Ishikawa (cell line): ENCODE results near the gene NKRF.

ENCODE experiments used
- CEBPB ChIP-seq: IDR thresholded peaks from 2 replicates; pipeline ENCODE4 v1.6.1; 2012
- CREB1 ChIP-seq: IDR thresholded peaks from 2 replicates; pipeline ENCODE4 v1.6.1; 2012; ENCODE audit warnings: low read depth
- EGR1 ChIP-seq: IDR thresholded peaks from 2 replicates; pipeline ENCODE4 v1.6.1; 2012
- EP300 ChIP-seq: IDR thresholded peaks from 2 replicates; pipeline ENCODE4 v1.6.1; 2012; ENCODE audit warnings: borderline replicate concordance
- FOXM1 ChIP-seq: IDR thresholded peaks from 2 replicates; pipeline ENCODE4 v1.6.1; 2012; ENCODE audit warnings: low read depth, borderline replicate concordance
- NFIC ChIP-seq: IDR thresholded peaks from 2 replicates; pipeline ENCODE4 v1.6.1; 2012
- RAD21 ChIP-seq: IDR thresholded peaks from 2 replicates; pipeline ENCODE4 v1.6.1; 2012; ENCODE audit warnings: low read depth
- REST ChIP-seq: IDR thresholded peaks from 2 replicates; pipeline ENCODE4 v1.6.1; 2012; ENCODE audit warnings: low read depth, mild to moderate bottlenecking
- TAF1 ChIP-seq: IDR thresholded peaks from 2 replicates; pipeline ENCODE4 v1.6.1; 2012; ENCODE audit warnings: low read depth, mild to moderate bottlenecking
- TCF12 ChIP-seq: IDR thresholded peaks from 2 replicates; pipeline ENCODE4 v1.6.1; 2012; ENCODE audit warnings: low read depth
- TEAD4 ChIP-seq: IDR thresholded peaks from 2 replicates; pipeline ENCODE4 v1.6.1; 2012
- USF1 ChIP-seq: IDR thresholded peaks from 2 replicates; pipeline ENCODE4 v1.6.1; 2012
- YY1 ChIP-seq: IDR thresholded peaks from 2 replicates; pipeline ENCODE4 v1.6.1; 2012; ENCODE audit warnings: low read depth
- ZBTB7A ChIP-seq: IDR thresholded peaks from 2 replicates; pipeline ENCODE4 v1.6.1; 2012; ENCODE audit warnings: low read depth
- TF ChIP-seq, protein P1 (sequence below): IDR thresholded peaks from 2 replicates; pipeline ENCODE4 v1.6.1; 2012

NKRF gene

GRCh38 chrX:119635179-119635578, 29.0 kb upstream of the NKRF start:
- TF ChIP-seq TAF1 (no peak), CREB1 (no peak), TEAD4 (no peak), TCF12 (no peak), FOXM1 (no peak), EGR1 (no peak), REST (no peak), CEBPB (no peak), NFIC (no peak), ZBTB7A (no peak), EP300 (no peak), USF1 (no peak), YY1 (no peak), RAD21 (no peak)
- TF ChIP-seq, protein P1, sequence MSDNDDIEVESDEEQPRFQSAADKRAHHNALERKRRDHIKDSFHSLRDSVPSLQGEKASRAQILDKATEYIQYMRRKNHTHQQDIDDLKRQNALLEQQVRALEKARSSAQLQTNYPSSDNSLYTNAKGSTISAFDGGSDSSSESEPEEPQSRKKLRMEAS: no peak

DNA sequence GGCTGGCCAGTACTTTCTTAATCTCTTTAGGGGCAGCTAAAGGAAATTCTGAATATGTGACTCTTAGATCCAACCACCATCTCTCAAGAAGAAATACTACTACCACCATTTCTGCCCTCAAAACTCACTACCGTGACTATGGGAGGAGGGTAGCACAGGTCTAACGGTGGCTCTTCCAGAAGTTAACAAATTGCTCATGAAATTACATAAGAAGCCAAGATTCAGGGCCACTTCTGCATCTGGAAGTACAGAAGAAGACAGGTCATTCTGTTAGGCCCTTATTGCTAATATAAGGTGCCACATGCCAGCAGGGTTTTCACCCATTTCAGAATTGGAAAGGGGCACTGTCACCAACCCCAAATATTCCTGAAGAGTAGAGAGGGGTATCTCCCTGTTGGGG, 19.6 kb upstream of the NKRF start:
- TF ChIP-seq RAD21 (no peak), YY1 (no peak), TAF1 (no peak), EP300 (no peak), TEAD4 (no peak), FOXM1 (no peak), ZBTB7A (no peak), CEBPB (no peak), USF1 (no peak), TCF12 (no peak), NFIC (no peak), REST (no peak)
- TF ChIP-seq, protein P1: no peak

DNA sequence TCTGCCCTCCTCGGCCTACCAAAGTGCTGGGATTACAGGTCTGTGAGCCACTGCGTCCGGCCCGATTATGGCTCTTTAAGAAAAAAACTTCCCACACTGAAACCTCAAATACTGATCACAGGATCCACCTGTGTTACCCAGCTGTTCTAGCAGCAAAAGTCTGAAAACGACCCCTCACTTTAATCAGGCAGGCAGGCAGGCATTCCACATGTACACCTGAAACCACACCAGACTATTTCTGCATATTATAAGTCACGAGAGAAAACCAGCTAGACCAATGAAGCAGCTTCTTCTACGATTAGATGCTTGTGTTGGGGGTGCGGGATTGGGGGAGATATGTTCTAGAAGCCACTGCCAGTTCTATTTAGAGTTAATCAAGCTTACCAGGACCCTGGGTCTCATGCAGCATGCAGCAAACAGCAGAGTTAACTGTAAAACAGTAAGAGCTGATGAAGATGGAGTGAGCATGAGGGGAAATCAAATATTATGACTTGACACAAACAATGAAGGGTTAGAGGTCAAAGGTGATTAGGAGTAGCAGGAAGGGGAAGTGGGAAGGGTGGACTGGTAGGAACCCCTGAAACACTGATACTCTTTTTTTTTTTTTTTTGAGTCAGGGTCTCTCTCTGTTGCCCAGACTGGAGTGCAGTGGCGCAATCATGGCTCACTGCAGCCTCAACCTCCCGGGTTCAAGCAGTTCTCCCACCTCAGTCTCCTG, 18.9 kb upstream of the NKRF start:
- TF ChIP-seq, protein P1: no peak
- TF ChIP-seq CEBPB (no peak), RAD21 (no peak), FOXM1 (no peak), EP300 (no peak), TCF12 (no peak), USF1 (no peak), EGR1 (no peak), NFIC (no peak), TEAD4 (no peak), CREB1 (no peak), YY1 (no peak), TAF1 (no peak), REST (no peak), ZBTB7A (no peak)

DNA sequence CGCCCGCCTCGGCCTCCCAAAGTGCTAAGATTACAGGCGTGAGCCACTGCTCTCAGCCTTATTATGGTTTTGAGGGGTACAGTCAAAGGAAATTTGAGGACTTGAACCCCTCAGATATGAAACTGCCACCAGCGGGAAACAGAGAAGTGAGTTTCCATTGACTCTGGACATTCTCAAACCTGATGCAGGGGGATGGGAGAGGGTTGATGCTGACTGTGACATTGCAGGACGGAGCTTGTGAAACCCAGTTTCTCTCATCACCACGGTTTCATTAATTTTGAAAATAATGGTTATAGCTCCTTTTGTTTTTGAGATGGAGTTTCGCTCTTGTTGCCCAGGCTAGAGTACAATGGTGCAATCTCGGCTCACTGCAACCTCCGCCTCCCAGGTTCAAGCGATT, 18.2 kb upstream of the NKRF start:
- no peak for TF ChIP-seq REST
- TF ChIP-seq NFIC: no peak
- TF ChIP-seq, protein P1: no peak
- no peak for TF ChIP-seq YY1
- no peak for TF ChIP-seq CREB1
